HCT116 (cell line): Measurements from ENCODE around the gene SRP68. TPM values are rescaled to one million over a fixed set of nuclear protein-coding genes. Genes with fewer than 3 reads are reported as not detected.

Experiments
- ATAC-seq: fragments of 200-7000 bp; cut with Tn5 transposase; 2 replicates; pipeline ENCODE4 v1.9.1; 2020; ENCODE audit warnings: mild to moderate bottlenecking, moderate library complexity
- BruUV-seq: library from RNA; stranded (reverse); fragments of 400-500 nt; replicated peaks from 2 replicates; lab custom pipeline; 2021; lab: Mats Ljungman, UMichigan
- CTCF ChIA-PET: fragments of 300-600 bp; sonication (Branson Sonifier 250); formaldehyde crosslinking; loops from one replicate; lab custom pipeline; 2021; ENCODE audit warnings: antibody characterized with exemption; lab: Charles Lee
- POLR2A ChIA-PET: fragments of 300-600, 350-600 bp; sonication (Branson Sonifier 250); formaldehyde crosslinking; loops from one replicate; lab custom pipeline; 2021; ENCODE audit warnings: antibody characterized with exemption; lab: Charles Lee
- RAD21 ChIA-PET, 2 experiments: fragments of 300-600 bp; sonication (Branson Sonifier 250); formaldehyde crosslinking; loops; one replicate each; lab custom pipeline; 2023; ENCODE audit warnings: low total read pairs in 2 of 2; ENCODE audit not compliant: uncharacterized antibody in 2 of 2, unreplicated experiment in 2 of 2, low non-redundant PET in 1 of 2; lab: Charles Lee
- DNase-seq: peaks from one replicate; pipeline ENCODE4 v3.0.0-alpha.2; 2010; ENCODE audit warnings: low read depth, low spot score
- H2AFZ ChIP-seq: fragments of 200-600 bp; shearing (Covaris generic), sonication (generic); 2 replicates; pipeline ENCODE4 v1.6.1; 2017; ENCODE audit warnings: low read depth, mixed run types, mixed read lengths, antibody characterized with exemption, low read length; ENCODE audit not compliant: poor library complexity, severe bottlenecking
- H3K27ac ChIP-seq: 2 replicates; pipeline ENCODE4 v1.5.1; 2012; ENCODE audit warnings: low read depth, low read length
- H3K27me3 ChIP-seq: fragments of 200-600 bp; sonication (generic); 2 replicates; pipeline ENCODE4 v1.6.1; 2016; ENCODE audit warnings: mixed run types, low read length, mixed read lengths; ENCODE audit not compliant: insufficient read depth
- H3K36me3 ChIP-seq, 2 experiments: fragments of 200-500 bp in 1 of 2; fragments of 200-600 bp in 1 of 2; sonication (Bioruptor generic) in 1 of 2; sonication (generic) in 1 of 2; 2 replicates each; pipeline versions ENCODE4 v1.5.1 to v1.6.1; 2014 to 2016; ENCODE audit warnings: low read length in 2 of 2, inconsistent platforms in 1 of 2, mixed read lengths in 1 of 2, mixed run types in 1 of 2; ENCODE audit not compliant: insufficient read depth in 2 of 2, control insufficient read depth in 1 of 2
- H3K4me1 ChIP-seq, 2 experiments: fragments of 200-600 bp in 1 of 2; sonication (generic) in 1 of 2; 2 replicates each; pipeline versions ENCODE4 v1.5.1 to v1.6.1; 2012 to 2017; ENCODE audit warnings: low read length in 2 of 2, inconsistent platforms in 1 of 2, mild to moderate bottlenecking in 1 of 2, mixed read lengths in 1 of 2, mixed run types in 1 of 2, moderate library complexity in 1 of 2; ENCODE audit not compliant: insufficient read depth in 2 of 2, control insufficient read depth in 1 of 2
- H3K4me2 ChIP-seq: fragments of 200-600 bp; sonication (generic); 2 replicates; pipeline ENCODE4 v1.6.1; 2017; ENCODE audit warnings: mixed run types, low read length, mixed read lengths
- H3K4me3 ChIP-seq, 2 experiments: fragments of 200-600 bp in 1 of 2; sonication (generic) in 1 of 2; replicated peaks in 1 of 2; 2 replicates each; pipeline ENCODE4 v1.5.1; 2011 to 2016; ENCODE audit warnings: low read length in 2 of 2, control low read depth in 1 of 2, low read depth in 1 of 2, mild to moderate bottlenecking in 1 of 2, mixed read lengths in 1 of 2, mixed run types in 1 of 2
- H3K79me2 ChIP-seq: fragments of 200-600 bp; sonication (generic); 2 replicates; pipeline ENCODE4 v1.6.1; 2017; ENCODE audit warnings: mild to moderate bottlenecking, mixed run types, low read length, moderate library complexity, mixed read lengths; ENCODE audit not compliant: insufficient read depth
- H3K9ac ChIP-seq: fragments of 200-600 bp; sonication (generic); 2 replicates; pipeline ENCODE4 v1.6.1; 2016; ENCODE audit warnings: low read length, mixed read lengths
- H3K9me2 ChIP-seq: fragments of 200-600 bp; sonication (generic), shearing (Covaris generic); 2 replicates; pipeline ENCODE4 v1.6.1; 2017; ENCODE audit warnings: mixed run types, mild to moderate bottlenecking, moderate library complexity; ENCODE audit not compliant: insufficient read depth
- H3K9me3 ChIP-seq, 2 experiments: fragments of 200-500 bp in 1 of 2; fragments of 200-600 bp in 1 of 2; sonication (Bioruptor generic) in 1 of 2; sonication (generic) in 1 of 2; 2 replicates each; pipeline ENCODE4 v1.6.1; 2014 to 2017; ENCODE audit warnings: low read length in 2 of 2, mixed read lengths in 2 of 2, inconsistent platforms in 1 of 2, low read depth in 1 of 2, mild to moderate bottlenecking in 1 of 2, mixed run types in 1 of 2, moderate library complexity in 1 of 2; ENCODE audit not compliant: control insufficient read depth in 1 of 2, insufficient read depth in 1 of 2
- H4K20me1 ChIP-seq: fragments of 200-600 bp; sonication (generic), shearing (Covaris generic); 2 replicates; pipeline ENCODE4 v1.6.1; 2017; ENCODE audit warnings: mixed run types, mild to moderate bottlenecking, moderate library complexity; ENCODE audit not compliant: insufficient read depth
- ATF3 ChIP-seq: IDR thresholded peaks from 2 replicates; pipeline ENCODE4 v1.6.1; 2012
- CBX3 ChIP-seq: IDR thresholded peaks from 2 replicates; pipeline ENCODE4 v1.6.1; 2012; ENCODE audit warnings: low read depth
- CTCF ChIP-seq, 3 experiments: fragments of 200-600 bp in 1 of 3; sonication (generic) in 1 of 3; IDR thresholded peaks in 2 of 3; conservative IDR thresholded peaks in 1 of 3; 2 replicates each; pipeline ENCODE4 v1.5.1; 2012 to 2017; ENCODE audit warnings: low read depth in 2 of 3, low read length in 2 of 3, antibody characterized with exemption in 1 of 3, borderline replicate concordance in 1 of 3, control low read depth in 1 of 3, mild to moderate bottlenecking in 1 of 3, mixed read lengths in 1 of 3, mixed run types in 1 of 3, moderate library complexity in 1 of 3; ENCODE audit not compliant: insufficient read depth in 1 of 3
- EZH2 ChIP-seq: fragments of 200-600 bp; sonication (generic); IDR thresholded peaks from 2 replicates; pipeline ENCODE4 v1.6.1; 2017; ENCODE audit warnings: antibody characterized with exemption, mixed run types
- JUND ChIP-seq: IDR thresholded peaks from 2 replicates; pipeline ENCODE4 v1.6.1; 2012
- MAX ChIP-seq: IDR thresholded peaks from 2 replicates; pipeline ENCODE4 v1.6.1; 2012
- POLR2A ChIP-seq: IDR thresholded peaks from 2 replicates; pipeline ENCODE4 v1.7.0; 2011; ENCODE audit warnings: borderline replicate concordance; ENCODE audit not compliant: insufficient read depth, insufficient read length; ENCODE audit errors: extremely low read depth
- REST ChIP-seq: IDR thresholded peaks from 2 replicates; pipeline ENCODE4 v1.6.1; 2012; ENCODE audit warnings: low read depth
- SIN3A ChIP-seq: IDR thresholded peaks from 2 replicates; pipeline ENCODE4 v1.6.1; 2012; ENCODE audit warnings: low read depth
- SP1 ChIP-seq: IDR thresholded peaks from 2 replicates; pipeline ENCODE4 v1.6.1; 2012; ENCODE audit warnings: low read depth
- TCF7L2 ChIP-seq: IDR thresholded peaks from 2 replicates; pipeline ENCODE4 v1.7.0; 2011; ENCODE audit warnings: borderline replicate concordance, inconsistent platforms; ENCODE audit not compliant: insufficient read depth, insufficient read length; ENCODE audit errors: extremely low read depth
- YY1 ChIP-seq: IDR thresholded peaks from 2 replicates; pipeline ENCODE4 v1.6.1; 2011; ENCODE audit warnings: low read length, low read depth, moderate library complexity, mild to moderate bottlenecking; ENCODE audit not compliant: insufficient replicate concordance; ENCODE audit errors: extremely low read depth
- ZBTB33 ChIP-seq: IDR thresholded peaks from 2 replicates; pipeline ENCODE4 v1.6.1; 2011; ENCODE audit warnings: mild to moderate bottlenecking, low read length, moderate library complexity; ENCODE audit not compliant: insufficient replicate concordance; ENCODE audit errors: extremely low read depth
- ZFX ChIP-seq: fragments of 450-650 bp; IDR thresholded peaks from 2 replicates; pipeline ENCODE4 v1.6.1; 2017
- intact Hi-C: fragments of 100-400 bp; cut with micrococcal nuclease; formaldehyde crosslinking; loops from 2 replicates; pipeline ENCODE4 v1.10.0; 2022
- total RNA-seq: library from RNA; stranded (reverse); gene quantifications from one replicate; pipeline ENCODE4 v1.2.1, GENCODE V29; 2021; ENCODE audit not compliant: unreplicated experiment

SRP68 gene
- total RNA-seq, 1 experiment from 2014 or later: 152 TPM

GRCh38 chr17:76007131-76007849 is 65.0 kb downstream of the SRP68 start:
- Histone ChIP-seq H3K79me2 (no peaks in the 10 kb centered on the region), H3K27ac (no peak overlapping the region; the same call in 1 of the 2 replicates), H3K9me3 (no peaks in the 10 kb centered on the region), H3K4me1 (peaks cover 0 to 13% of the 10 kb centered on the region in 2 experiments; a peak in 2 of 4 replicates), H3K4me3 (no peak overlapping the region), H3K4me2 (no peak overlapping the region), H4K20me1 (no peaks in the 10 kb centered on the region), H3K9me2 (no peaks in the 10 kb centered on the region), H3K27me3 (no peaks in the 10 kb centered on the region), H3K36me3 (peaks cover 23 to 26% of the 10 kb centered on the region in 2 experiments; a peak in 2 of 4 replicates), H2AFZ (no peak overlapping the region), H3K9ac (no peak overlapping the region)
- CTCF ChIA-PET: interaction anchor here (0.9 to 7.1 kb wide), 4 partner anchors 8 to 273 kb away, joined by 3 to 68 read pairs (median 6); partner anchors contain the start of gene MRPL38
- TF ChIP-seq MAX: no peak
- TF ChIP-seq TCF7L2: no peak
- TF ChIP-seq ATF3: no peak
- no peak for TF ChIP-seq CBX3
- no peak for TF ChIP-seq ZBTB33
- no peak for TF ChIP-seq POLR2A
- no peak for TF ChIP-seq CTCF (IDR thresholded peaks at IDR 0.05 in 2 of 3, conservative IDR thresholded peaks at IDR 0.05 in 1 of 3; ENCODE audit: borderline replicate concordance in 1 of 3, insufficient read depth in 1 of 3, low read depth in 2 of 3, low read length in 2 of 3)
- TF ChIP-seq YY1: no peak
- TF ChIP-seq SIN3A: no peak
- no peak for TF ChIP-seq ZFX
- TF ChIP-seq REST: no peak
- no peak for TF ChIP-seq EZH2
- TF ChIP-seq JUND: no peak
- TF ChIP-seq SP1: no peak
- intact Hi-C loops: no loop called here
- DNase-seq: no peak
- RAD21 ChIA-PET: no interaction called here
- no peak for ATAC-seq
- TSS peak; percentile 7 for BruUV-seq
- POLR2A ChIA-PET: interaction anchor here (0.8 kb wide), 1 partner anchor 98 kb away, joined by 3 read pairs; no protein-coding TSS in a partner anchor
